Measurements from ENCODE around the gene SLC27A5. TPM values are rescaled to one million over a fixed set of nuclear protein-coding genes. Genes with fewer than 3 reads are reported as not detected.

SLC27A5 gene
- total and polyA plus RNA-seq, 2 of the 13 experiments (the other 11 are each of a cell fraction or from before 2014, with no cell fraction given): 30.3 to 40.2 TPM

DNA sequence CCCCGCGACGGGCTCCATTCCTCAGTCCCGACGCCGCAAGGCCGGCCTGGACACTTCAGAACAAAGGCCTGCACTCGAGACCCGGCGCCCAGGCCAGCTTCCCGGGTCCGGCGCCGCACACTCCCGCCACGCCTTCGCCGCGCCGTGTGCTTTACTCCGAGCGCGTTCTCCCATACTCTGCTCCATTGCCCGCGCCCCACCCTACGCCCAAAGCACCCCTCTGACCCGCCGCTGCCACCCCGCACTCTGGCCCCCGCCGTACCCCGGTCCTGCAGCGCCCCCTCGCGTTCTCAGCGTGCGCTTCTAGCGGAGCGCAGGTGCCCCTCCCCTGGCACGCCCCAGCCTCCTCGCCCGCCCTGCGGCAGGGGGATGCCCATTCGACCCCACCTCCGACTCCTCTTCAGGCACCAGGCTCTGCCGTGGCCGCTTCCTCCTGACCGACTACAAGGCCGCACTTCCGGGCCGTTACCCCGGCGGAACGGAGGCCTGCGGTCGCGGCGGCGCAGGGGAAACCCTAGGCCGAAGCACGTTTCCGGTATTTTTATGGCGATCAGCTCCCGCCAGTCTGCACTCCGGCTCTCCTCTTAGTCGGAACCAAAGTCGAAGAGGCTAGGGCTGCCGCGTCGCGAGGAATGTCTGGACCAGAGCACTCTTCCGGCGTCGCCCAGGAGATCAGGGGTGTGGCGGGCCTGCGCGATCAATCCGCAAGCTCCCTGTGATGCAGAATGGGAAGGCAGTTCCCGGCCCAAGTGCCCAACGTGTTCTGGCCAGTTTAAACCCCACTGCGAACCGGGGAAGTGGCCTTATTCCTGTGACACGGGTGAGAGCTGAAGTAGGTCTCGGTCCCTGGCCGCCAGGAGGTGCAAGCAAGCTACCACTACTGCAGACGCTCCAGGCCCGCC is 7.8 kb upstream of the SLC27A5 start, which contains the start of gene ZBTB45 (continued):
- TF ChIP-seq MAZ (IDR thresholded peaks at IDR 0.05; ENCODE audit: borderline replicate concordance, low read depth, low read length): peak; percentile 92; the same call in 1 of the 2 replicates
- peak; percentile 99 for TF ChIP-seq MAZ (CRISPR knock-in tag; IDR thresholded peaks at IDR 0.05; ENCODE audit: low read depth)
- peak; percentile 97 for TF ChIP-seq SAP130 (CRISPR knock-in tag; IDR thresholded peaks at IDR 0.05; ENCODE audit: low read depth)
- TF ChIP-seq RXRB (CRISPR knock-in tag; IDR thresholded peaks at IDR 0.05; ENCODE audit: borderline replicate concordance): peak; percentile 79
- TF ChIP-seq KDM3A (CRISPR knock-in tag; IDR thresholded peaks at IDR 0.05; ENCODE audit: low read depth): peak; percentile 98
- 0 out of 2 replicates have a peak, but pooled peaks have one; percentile 20 for TF ChIP-seq ZNF251 (CRISPR knock-in tag; IDR thresholded peaks at IDR 0.05)
- TF ChIP-seq CREB1 (IDR thresholded peaks at IDR 0.05): peak; percentile 79
- TF ChIP-seq CREB1 (CRISPR knock-in tag; IDR thresholded peaks at IDR 0.05): peak; percentile 92
- no peak for TF ChIP-seq ZSCAN30 (CRISPR knock-in tag; IDR thresholded peaks at IDR 0.05)
- no peak for TF ChIP-seq ATF7 (IDR thresholded peaks at IDR 0.05)
- peak; percentile 80 for TF ChIP-seq ATF7 (CRISPR knock-in tag; IDR thresholded peaks at IDR 0.05)
- peak; percentile 75 for TF ChIP-seq BORCS8-MEF2B (CRISPR knock-in tag; IDR thresholded peaks at IDR 0.05)
- peak; percentile 90 for TF ChIP-seq HOXD1 (CRISPR knock-in tag; IDR thresholded peaks at IDR 0.05)
- peak; percentile 32 for TF ChIP-seq SRSF1 (optimal IDR thresholded peaks at IDR 0.05; ENCODE audit: low read depth, low read length)
- peak; percentile 82; the same call in 1 of the 2 replicates for TF ChIP-seq ZNF577 (CRISPR knock-in tag; IDR thresholded peaks at IDR 0.05; ENCODE audit: borderline replicate concordance, low read depth)
- TF ChIP-seq GTF2F1 (IDR thresholded peaks at IDR 0.05; ENCODE audit: low read length): peak; percentile 53; the same call in 1 of the 2 replicates
- TF ChIP-seq ZNF558 (CRISPR knock-in tag; IDR thresholded peaks at IDR 0.05; ENCODE audit: borderline replicate concordance): peak; percentile 97; the same call in 1 of the 2 replicates
- TF ChIP-seq ZNF619 (CRISPR knock-in tag; IDR thresholded peaks at IDR 0.05): peak; percentile 78
- TF ChIP-seq, protein P1, sequence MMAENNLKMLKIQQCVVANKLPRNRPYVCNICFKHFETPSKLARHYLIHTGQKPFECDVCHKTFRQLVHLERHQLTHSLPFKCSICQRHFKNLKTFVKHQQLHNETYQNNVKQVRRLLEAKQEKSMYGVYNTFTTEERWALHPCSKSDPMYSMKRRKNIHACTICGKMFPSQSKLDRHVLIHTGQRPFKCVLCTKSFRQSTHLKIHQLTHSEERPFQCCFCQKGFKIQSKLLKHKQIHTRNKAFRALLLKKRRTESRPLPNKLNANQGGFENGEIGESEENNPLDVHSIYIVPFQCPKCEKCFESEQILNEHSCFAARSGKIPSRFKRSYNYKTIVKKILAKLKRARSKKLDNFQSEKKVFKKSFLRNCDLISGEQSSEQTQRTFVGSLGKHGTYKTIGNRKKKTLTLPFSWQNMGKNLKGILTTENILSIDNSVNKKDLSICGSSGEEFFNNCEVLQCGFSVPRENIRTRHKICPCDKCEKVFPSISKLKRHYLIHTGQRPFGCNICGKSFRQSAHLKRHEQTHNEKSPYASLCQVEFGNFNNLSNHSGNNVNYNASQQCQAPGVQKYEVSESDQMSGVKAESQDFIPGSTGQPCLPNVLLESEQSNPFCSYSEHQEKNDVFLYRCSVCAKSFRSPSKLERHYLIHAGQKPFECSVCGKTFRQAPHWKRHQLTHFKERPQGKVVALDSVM (CRISPR knock-in tag; IDR thresholded peaks at IDR 0.05): peak; percentile 77
- no peak; the same call in 1 of the 2 replicates for TF ChIP-seq RFXAP (CRISPR knock-in tag; IDR thresholded peaks at IDR 0.05; ENCODE audit: borderline replicate concordance)
- peak; percentile 87 for TF ChIP-seq RARG (CRISPR knock-in tag; IDR thresholded peaks at IDR 0.05; ENCODE audit: low read depth)
- no peak for TF ChIP-seq SRSF9 (IDR thresholded peaks at IDR 0.05; ENCODE audit: borderline replicate concordance, insufficient read depth, low read depth, low read length, poor library complexity, severe bottlenecking)
- TF ChIP-seq SP140L (CRISPR knock-in tag; IDR thresholded peaks at IDR 0.05; ENCODE audit: borderline replicate concordance): 0 out of 2 replicates have a peak, but pooled peaks have one; percentile 57
- 0 out of 2 replicates have a peak, but pooled peaks have one; percentile 41 for TF ChIP-seq ZNF446 (CRISPR knock-in tag; IDR thresholded peaks at IDR 0.05)
- TF ChIP-seq CBX2 (IDR thresholded peaks at IDR 0.05; ENCODE audit: low read depth, low read length): no peak
- 0 out of 2 replicates have a peak, but pooled peaks have one; percentile 63 for TF ChIP-seq CBX2 (CRISPR knock-in tag; IDR thresholded peaks at IDR 0.05; ENCODE audit: low read depth)
- no peak; the same call in 1 of the 2 replicates for TF ChIP-seq ZFYVE20 (CRISPR knock-in tag; IDR thresholded peaks at IDR 0.05; ENCODE audit: borderline replicate concordance, low read depth)
- TF ChIP-seq TAF15 (IDR thresholded peaks at IDR 0.05; ENCODE audit: low read depth, low read length, poor library complexity, severe bottlenecking): peak; percentile 91
- 0 out of 2 replicates have a peak, but pooled peaks have one; percentile 3 for TF ChIP-seq ZNF20 (CRISPR knock-in tag; IDR thresholded peaks at IDR 0.05)
- TF ChIP-seq SPEN (CRISPR knock-in tag; IDR thresholded peaks at IDR 0.05; ENCODE audit: low read depth): peak; percentile 99

Measured in HepG2 (cell line).